Motor neuron (in vitro differentiated cells): ENCODE measurements around the gene PADI2. TPM values are rescaled to one million over a fixed set of nuclear protein-coding genes. Genes with fewer than 3 reads are reported as not detected.

Source experiments
- ATAC-seq, 8 experiments: fragments of 200-7000 bp; cut with Tn5 transposase; replicated peaks in 6 of 8; 2 replicates each; pipeline ENCODE4 v1.8.0; 2021; ENCODE audit warnings: mild to moderate bottlenecking in 8 of 8, moderate library complexity in 8 of 8
- H3K27ac ChIP-seq, 2 donors: fragments of 250-450 bp; sonication (Bioruptor Pico); 2 replicates each; pipeline ENCODE4 v1.9.0; 2021; ENCODE audit warnings: antibody characterized with exemption in 2 of 2, mild to moderate bottlenecking in 2 of 2, moderate library complexity in 1 of 2
- H3K4me1 ChIP-seq, 2 donors: fragments of 250-450 bp; sonication (Bioruptor Pico); replicated peaks in 1 of 2; 2 replicates each; pipeline ENCODE4 v1.6.1; 2021; ENCODE audit warnings: antibody characterized with exemption in 2 of 2, mild to moderate bottlenecking in 2 of 2, moderate library complexity in 1 of 2
- H3K4me3 ChIP-seq, 5 donors: fragments of 250-450 bp; sonication (Bioruptor Pico); 2 replicates each; pipeline ENCODE4 v1.9.0; 2021; ENCODE audit warnings: antibody characterized with exemption in 5 of 5, mild to moderate bottlenecking in 5 of 5, moderate library complexity in 4 of 5
- WGBS, 10 experiments: fragments of 450-650 bp; shearing (Covaris generic); methylation state at CpG; one replicate each; pipeline ENCODE4 v1.0.0; 2022; 5-methylcytosine and 5-hydroxymethylcytosine counted together
- in situ Hi-C, 9 experiments: fragments of 400-800 bp; cut with MboI; loops; one replicate each; pipeline ENCODE4 v1.15.0; 2021; ENCODE audit warnings: low sequenced_read_pairs in 9 of 9, low pct_unique_long_range_greater_than_20kb in 2 of 9; ENCODE audit not compliant: unreplicated experiment in 9 of 9
- total RNA-seq, 8 experiments: library from RNA; unstranded; fragments of 300-600 nt; gene quantifications; 2 replicates each; pipeline versions ENCODE4 v1.2.3 to v1.2.4, GENCODE V29; 2022

PADI2 gene
- total RNA-seq, result 1 to 10 TPM in 7 of 8 experiments, under 1 TPM in 1; 0.92 to 5.3 (median 2.0) TPM

GRCh38 chr1:17119076-17119772 lies at the start of gene PADI2:
TSS of gene PADI2 (minus strand) at chr1:17119451. CDS start at chr1:17119371, 80 bp downstream.
- H3K27ac ChIP-seq, result peak within 1 kb of the TSS in 1 of 2 donors; percentile 0
- peak within 1 kb of the TSS; percentile 27 to 48 (median 34) for H3K4me3 ChIP-seq
- ATAC-seq, result peak; percentile 87 to 99 (median 91)
- H3K4me1 ChIP-seq, result peaks cover 23 to 25% of the 10 kb centered on the region in 2 donors
- in situ Hi-C loops, result loop anchor here in 4 of 9 experiments (25.0 kb wide), 3 partner anchors 268 to 1468 kb away; no protein-coding TSS in a partner anchor
- WGBS, 10 experiments, result 0 to 1% (median 0%) methylated on average over 2 to 17 of the region's 58 CpGs; no CpG with 5 or more reads in 5 of the 10 experiments

GRCh38 chr1:17168091-17168876 lies 49.0 kb upstream of the PADI2 start:
- no peak for ATAC-seq
- in situ Hi-C loops, result no loop called here
- Histone ChIP-seq H3K4me1 (no peaks in the 10 kb centered on the region), H3K4me3 (no peak overlapping the region), H3K27ac (no peak overlapping the region)
- WGBS, 10 experiments, result 24 to 83% (median 67%) methylated on average over 1 to 13 of the region's 13 CpGs

DNA sequence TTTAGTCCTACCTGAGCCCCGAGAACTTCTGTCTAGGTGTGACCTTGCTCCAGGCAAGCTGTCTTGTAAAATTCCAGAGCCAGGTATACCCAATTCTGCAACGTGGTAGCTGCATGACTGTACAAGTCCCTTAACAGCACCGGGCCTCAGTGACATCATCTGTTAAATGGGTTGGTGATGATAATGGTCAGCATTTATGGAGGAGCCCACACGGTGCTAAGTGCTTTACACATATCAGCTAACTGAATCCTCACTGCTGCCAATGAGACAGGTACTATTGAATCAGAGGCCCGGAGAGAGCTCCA lies 48.5 kb upstream of the PADI2 start:
- 33 to 100% (median 79%) methylated on average over 1 to 5 of the region's 5 CpGs; no CpG with 5 or more reads in 4 of the 10 experiments for WGBS, 10 experiments

DNA sequence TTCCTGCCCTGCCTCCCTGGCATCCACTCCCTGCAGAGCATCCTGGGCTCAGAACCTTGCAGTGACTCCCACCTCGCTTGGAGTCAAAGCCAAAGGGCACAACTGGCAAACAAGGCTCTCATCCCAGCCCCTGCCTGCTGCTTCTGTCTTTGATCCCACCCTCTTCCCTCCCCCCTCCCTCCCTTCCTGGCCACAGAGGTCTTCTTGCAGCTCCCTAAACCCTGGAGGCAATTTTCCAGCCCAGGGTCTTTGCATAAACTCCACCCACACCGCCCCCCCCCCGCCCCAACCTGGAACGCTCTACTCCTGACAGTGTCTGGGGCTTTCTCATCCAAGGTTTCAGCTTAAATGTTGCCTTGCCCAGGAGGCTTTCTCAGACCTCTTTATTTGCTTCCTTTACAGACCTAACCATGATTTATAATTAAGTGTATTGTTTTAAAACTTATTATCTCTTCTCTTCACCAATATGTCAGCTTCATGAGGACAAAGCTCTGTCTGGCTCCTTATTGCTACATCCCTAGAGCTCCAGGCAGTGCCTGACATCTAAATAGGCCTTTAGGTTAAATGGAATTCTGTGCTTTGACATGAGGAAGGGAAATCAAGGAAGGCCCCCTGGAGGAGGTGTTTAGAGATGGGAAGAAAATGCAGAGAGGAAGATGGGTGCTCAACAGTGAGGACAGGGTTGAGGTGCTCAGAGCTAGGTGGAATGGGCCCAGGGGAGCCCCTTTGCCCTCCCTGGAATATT lies 48.0 kb upstream of the PADI2 start:
- H3K27ac ChIP-seq, result no peak overlapping the region

More for the DNA sequence above, 48.5 kb upstream of the PADI2 start:
- in situ Hi-C loops, result no loop called here
- H3K4me3 ChIP-seq, result no peak overlapping the region
- no peak overlapping the region for H3K27ac ChIP-seq
- H3K4me1 ChIP-seq, result no peaks in the 10 kb centered on the region
- ATAC-seq, result no peak

DNA sequence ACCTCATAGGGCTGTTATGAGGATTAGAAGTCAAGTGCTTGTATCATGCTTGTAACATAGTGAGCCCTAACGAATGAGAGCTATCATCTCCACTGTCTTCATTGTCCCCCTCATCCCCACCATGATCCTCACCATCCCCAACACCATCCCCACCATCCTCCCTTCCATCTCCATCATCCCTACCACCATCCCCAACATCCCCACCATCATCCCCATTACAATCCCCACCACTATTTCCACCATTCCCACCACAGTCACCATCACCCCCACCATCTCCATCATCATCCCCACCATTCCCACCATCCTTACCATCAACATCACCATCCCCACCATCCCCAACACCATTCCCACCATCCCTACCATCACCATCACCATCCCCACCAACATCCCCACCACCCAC lies 46.6 kb upstream of the PADI2 start:
- H3K27ac ChIP-seq, result no peak overlapping the region
- no peak overlapping the region for H3K4me3 ChIP-seq
- in situ Hi-C loops, result no loop called here
- ATAC-seq, result no peak
- H3K4me1 ChIP-seq, result no peaks in the 10 kb centered on the region
- WGBS, 10 experiments, result 17 to 67% methylated on average over 1 of the region's 1 CpG; no CpG with 5 or more reads in 8 of the 10 experiments

More for the DNA sequence above, 48.0 kb upstream of the PADI2 start:
- in situ Hi-C loops, result no loop called here
- Histone ChIP-seq H3K4me1 (no peaks in the 10 kb centered on the region), H3K4me3 (no peak overlapping the region)
- ATAC-seq, result peak in 2 of 8 experiments; percentile 23 to 82
- WGBS, 10 experiments, result 11 to 17% methylated on average over 1 of the region's 4 CpGs; no CpG with 5 or more reads in 8 of the 10 experiments

DNA sequence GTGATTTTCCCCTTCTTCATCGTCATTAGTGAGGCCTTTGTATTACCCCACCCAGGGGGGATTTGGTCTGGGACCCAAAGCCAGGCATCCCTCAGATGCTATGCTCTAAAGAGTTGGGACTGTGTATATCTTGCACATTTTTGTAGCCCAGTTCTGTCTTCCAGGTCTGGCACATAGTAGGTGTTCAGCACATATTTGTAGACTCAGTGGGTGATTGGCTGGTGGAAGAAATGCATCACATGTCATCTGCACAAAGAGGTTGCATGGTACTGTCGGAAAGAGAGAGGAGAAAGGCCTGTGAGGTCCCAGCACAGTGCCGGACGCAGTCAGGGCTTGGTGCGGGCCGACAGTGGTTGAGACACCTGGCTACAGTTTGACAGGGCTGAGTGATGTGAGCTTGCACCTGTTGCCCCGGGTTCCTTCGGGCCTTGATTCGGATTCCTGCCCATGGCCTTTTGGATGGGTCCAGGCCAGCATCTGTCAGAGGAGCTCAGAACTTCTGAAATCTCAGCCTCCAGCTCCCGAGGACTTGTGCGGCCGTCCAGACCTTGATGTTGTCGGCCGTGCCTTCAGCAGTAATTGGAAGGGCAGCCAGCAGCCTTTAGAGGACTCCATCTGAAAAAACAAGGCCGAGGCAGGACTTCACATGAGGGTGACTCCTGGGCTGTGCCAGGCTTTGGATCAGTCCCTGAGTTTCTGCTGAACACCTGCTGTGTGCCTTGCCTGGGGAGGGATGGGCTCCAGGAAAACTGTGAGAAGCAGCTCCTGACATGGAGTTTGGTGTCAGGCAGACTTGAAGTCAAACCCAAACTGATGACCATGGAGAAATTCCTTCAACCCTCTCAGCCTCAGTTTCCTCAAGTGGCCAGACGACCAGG lies 44.8 kb upstream of the PADI2 start:
- in situ Hi-C loops, result no loop called here
- ATAC-seq, result no peak
- H3K27ac ChIP-seq, result no peak overlapping the region
- H3K4me3 ChIP-seq, result no peak overlapping the region
- no peaks in the 10 kb centered on the region for H3K4me1 ChIP-seq
- 26 to 100% (median 71%) methylated on average over 1 to 14 of the region's 16 CpGs; no CpG with 5 or more reads in 2 of the 10 experiments for WGBS, 10 experiments

- in situ Hi-C loops, result no loop called here
- ATAC-seq, result no peak
- 78 to 90% (median 85%) methylated on average over 2 to 6 of the region's 7 CpGs; no CpG with 5 or more reads in 6 of the 10 experiments for WGBS, 10 experiments
- H3K4me1 ChIP-seq, result no peaks in the 10 kb centered on the region
- no peak overlapping the region for H3K27ac ChIP-seq
- H3K4me3 ChIP-seq, result no peak overlapping the region
These were observed 44.1 kb upstream of the PADI2 start for GRCh38 chr1:17163371-17163770.

- in situ Hi-C loops, result no loop called here
- Histone ChIP-seq H3K4me3 (no peak overlapping the region), H3K4me1 (no peaks in the 10 kb centered on the region), H3K27ac (no peak overlapping the region)
- ATAC-seq, result peak in 1 of 8 experiments; percentile 53
- 38 to 89% (median 73%) methylated on average over 2 to 5 of the region's 7 CpGs; no CpG with 5 or more reads in 5 of the 10 experiments for WGBS, 10 experiments
These were observed 43.7 kb upstream of the PADI2 start for GRCh38 chr1:17162941-17163340.

GRCh38 chr1:17161926-17162800 lies 42.9 kb upstream of the PADI2 start:
- 69 to 94% (median 83%) methylated on average over 1 to 17 of the region's 20 CpGs; no CpG with 5 or more reads in 4 of the 10 experiments for WGBS, 10 experiments
- Histone ChIP-seq H3K27ac (no peak overlapping the region), H3K4me1 (no peaks in the 10 kb centered on the region), H3K4me3 (no peak overlapping the region)
- in situ Hi-C loops, result no loop called here
- ATAC-seq, result no peak

DNA sequence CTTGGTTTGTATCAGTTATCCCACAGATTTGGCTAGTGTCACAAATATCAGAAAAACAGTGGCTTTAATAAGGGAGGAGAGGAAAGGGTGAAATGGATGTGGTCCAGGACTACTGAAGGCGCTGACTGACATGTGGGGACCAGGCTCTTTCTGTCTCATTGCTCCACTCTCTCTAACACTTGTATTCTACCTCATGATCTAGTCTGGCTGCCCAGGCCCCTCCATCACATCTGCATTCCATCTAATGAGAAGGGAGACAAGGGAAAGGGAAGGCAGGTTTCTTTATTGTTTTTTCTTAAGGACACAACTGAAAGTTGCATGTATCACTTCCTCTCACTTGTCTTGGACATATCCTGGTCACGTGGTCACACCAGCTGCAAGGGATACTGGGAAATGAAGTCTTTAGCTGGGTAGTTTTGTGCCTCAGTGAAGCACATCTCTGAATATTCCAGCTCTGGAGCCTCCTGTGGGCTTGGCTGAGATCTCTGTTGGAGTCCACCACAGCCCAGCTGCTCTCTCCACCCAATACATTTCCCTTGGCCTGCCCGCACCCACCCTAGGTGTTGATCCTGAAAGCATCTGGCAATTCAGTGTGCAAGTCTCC lies 42.0 kb upstream of the PADI2 start:
- in situ Hi-C loops, result no loop called here
- no peaks in the 10 kb centered on the region for H3K4me1 ChIP-seq
- no peak overlapping the region for H3K4me3 ChIP-seq
- H3K27ac ChIP-seq, result no peak overlapping the region
- ATAC-seq, result peak in 3 of 8 experiments; percentile 52 to 95 (median 86)
- WGBS, 10 experiments, result 17 to 100% (median 79%) methylated on average over 1 to 3 of the region's 3 CpGs; no CpG with 5 or more reads in 1 of the 10 experiments

DNA sequence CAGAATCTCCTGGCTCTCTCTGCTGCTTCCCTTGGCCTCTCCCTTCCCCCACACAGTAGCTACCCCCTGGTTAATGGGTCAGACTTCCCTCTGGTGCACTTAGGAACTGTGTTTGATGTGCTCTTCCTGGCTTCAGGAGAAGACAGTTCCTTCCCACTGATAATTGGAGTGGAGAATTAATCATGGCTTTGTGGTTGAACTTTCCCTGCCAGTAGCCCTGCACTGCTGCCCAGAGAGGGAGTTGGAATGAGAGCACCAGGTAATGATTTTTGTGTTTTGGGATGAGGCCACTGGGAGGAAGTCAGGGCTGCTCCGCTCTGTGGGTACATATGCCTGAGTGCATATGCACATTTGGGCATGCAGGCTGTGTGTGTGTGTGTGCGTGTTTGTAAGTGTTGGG lies 39.7 kb upstream of the PADI2 start:
- Histone ChIP-seq H3K4me1 (no peaks in the 10 kb centered on the region), H3K27ac (no peak overlapping the region), H3K4me3 (no peak overlapping the region)
- WGBS, 10 experiments, result 48 to 100% (median 80%) methylated on average over 1 to 2 of the region's 2 CpGs; no CpG with 5 or more reads in 6 of the 10 experiments
- ATAC-seq, result peak in 2 of 8 experiments; percentile 15 to 56
- in situ Hi-C loops, result no loop called here
